ENCODE results near the gene ARG2.
A peak's percentile ranks its signal among the peaks of the same experiment; 100 is the strongest.

ARG2 gene

DNA sequence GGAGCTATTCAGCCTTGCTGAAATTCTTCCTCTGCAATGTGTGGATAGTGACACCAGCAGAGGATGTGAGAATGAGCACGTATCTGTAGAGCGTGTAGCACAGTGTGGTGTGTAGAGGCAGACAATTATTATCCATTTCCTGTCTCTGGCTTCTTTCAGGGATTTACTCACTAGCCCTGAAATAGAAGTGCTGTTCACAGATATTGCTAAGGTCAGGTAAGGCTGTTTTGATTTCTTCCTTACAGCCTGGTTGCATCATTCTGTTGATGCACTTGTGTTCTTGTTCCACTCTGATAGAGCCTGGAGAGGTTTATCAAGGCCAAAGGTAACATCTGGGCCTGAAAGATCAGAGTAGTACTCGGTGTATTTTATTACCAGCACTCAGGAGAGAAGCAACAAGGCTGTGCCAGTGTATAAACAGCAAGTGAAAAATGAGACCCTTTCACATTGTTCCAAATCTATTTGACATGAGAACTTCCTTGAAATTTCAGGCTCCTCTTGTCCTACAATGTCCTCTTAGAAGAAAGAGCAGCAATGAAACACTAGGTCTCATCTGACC is 16.7 kb downstream of the ARG2 start:
- DNase-seq (ENCODE audit: low read depth, low spot score), result no peak

DNA sequence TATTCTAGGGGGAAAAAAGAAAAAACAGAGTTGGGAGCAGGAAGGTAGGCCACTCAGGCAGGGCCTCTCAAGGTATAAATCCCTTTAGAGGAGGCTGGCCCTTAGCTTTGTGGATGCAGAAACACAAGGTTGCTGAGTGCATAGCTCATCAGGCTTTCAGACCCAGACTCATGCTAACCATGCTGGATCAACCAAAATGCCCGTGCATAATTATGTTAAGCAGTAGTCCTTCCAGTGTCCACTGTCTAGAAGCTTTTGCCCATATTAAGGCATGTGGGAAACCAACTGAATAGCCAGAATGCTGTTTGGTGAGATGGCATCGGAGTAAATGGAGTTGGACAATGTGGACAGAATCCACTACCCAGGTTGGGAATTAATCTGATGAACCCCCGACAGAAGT is 18.9 kb downstream of the ARG2 start:
- no peak for DNase-seq (ENCODE audit: low read depth, low spot score)

DNA sequence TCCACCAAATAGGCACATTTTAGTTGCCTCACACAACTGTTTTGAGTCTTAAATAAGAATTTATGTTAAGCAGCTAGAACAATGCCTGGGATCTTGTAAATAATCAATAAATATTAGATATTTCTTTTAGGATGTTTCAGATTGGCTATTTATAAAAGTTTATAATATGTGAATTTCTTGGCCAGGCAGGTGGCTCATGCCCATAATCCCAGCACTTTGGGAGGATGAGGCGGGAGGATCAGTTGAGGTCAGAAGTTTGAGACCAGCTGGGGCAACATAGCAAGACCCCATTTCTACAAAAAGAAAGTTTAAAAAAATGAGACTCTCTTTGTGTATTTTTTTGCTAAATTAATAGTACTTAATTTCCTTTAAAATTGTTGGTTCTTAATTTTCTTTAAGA is 21.8 kb downstream of the ARG2 start:
- no peak for DNase-seq (ENCODE audit: low read depth, low spot score)

DNA sequence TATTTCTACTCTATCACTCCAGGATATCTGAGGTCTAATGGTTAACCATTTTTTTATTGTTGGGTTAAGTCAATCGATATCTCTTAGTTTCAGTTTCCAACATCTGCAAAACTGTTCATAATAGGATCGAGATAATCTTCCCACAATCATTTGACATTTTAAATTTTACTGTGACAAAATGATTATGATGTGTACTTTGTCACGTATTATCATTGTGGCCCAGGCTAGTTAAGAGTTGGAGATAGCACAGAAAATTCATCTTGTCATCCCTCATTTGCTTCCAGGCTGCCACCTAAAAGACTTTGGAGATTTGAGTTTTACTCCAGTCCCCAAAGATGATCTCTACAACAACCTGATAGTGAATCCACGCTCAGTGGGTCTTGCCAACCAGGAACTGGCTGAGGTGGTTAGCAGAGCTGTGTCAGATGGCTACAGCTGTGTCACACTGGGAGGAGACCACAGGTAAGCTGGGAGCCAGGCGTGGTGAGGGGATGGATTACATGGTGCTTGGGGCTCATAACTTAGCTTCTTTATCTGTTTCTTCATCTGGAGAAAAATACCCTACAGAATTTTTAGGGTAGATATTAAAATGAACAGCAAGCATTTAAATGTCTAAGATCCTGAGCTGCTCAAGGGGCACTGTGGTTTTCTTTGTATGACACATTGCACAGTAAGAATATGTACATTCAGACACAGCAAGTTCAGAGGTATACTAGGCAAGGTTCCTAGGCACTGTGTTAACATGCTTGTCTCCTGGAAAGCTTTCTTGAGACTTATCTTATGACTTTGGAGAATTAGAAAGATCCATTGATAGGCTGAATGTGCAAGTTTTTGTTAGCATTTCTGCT is 22.4 kb downstream of the ARG2 start:
- DNase-seq (ENCODE audit: low read depth, low spot score), result no peak

DNA sequence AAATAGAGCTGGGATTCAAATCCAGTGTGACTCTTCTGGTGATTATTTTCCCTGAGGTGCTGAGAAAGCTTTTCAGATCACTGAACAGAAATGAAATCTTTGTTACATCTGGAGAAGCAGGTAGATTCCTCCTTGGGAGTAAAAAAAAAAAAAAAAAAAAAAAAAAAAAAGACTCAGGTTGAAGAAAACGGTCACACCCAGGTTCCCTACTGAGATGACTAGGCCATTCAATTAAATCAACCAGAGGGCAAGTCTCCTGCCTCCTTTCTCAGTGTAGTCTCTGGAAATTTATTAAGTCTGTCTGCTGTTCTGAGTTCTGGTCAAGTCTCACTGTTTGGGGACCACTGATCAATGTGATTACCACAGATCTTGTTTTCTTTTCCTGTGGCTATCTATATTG is 24.0 kb downstream of the ARG2 start:
- no peak for DNase-seq (ENCODE audit: low read depth, low spot score)

DNA sequence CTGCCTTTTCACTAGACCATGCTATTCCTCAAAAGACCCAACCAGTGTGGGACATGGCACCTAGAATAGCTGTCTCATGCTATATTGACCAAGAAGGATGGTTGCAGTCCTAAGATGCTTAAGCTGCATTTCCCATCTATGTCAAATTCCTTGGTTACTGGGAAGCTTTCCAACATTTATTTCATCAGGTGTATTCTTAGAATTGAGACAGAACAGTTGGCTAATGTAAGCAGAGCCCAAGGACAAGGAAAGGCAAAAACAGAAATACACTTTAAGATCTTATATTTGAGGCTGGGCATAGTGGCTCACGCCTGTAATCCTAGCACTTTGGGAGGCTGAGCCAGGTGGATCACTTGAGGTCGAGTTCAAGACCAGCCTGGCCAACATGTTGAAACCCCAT is 24.7 kb downstream of the ARG2 start:
- DNase-seq (ENCODE audit: low read depth, low spot score), result no peak

DNA sequence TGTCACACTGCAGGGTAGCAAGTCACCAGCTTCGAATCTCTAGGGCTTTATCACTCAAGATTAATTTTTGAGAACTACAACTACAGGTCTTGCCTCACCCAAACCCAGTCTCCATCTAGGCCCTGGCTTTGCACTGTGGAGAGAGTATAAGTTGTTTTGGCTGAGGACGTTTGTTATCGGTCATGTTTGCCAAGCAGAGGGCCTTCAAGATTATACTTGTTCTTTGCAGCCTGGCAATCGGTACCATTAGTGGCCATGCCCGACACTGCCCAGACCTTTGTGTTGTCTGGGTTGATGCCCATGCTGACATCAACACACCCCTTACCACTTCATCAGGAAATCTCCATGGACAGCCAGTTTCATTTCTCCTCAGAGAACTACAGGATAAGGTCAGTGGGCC is 25.7 kb downstream of the ARG2 start:
- DNase-seq (ENCODE audit: low read depth, low spot score), result no peak

DNA sequence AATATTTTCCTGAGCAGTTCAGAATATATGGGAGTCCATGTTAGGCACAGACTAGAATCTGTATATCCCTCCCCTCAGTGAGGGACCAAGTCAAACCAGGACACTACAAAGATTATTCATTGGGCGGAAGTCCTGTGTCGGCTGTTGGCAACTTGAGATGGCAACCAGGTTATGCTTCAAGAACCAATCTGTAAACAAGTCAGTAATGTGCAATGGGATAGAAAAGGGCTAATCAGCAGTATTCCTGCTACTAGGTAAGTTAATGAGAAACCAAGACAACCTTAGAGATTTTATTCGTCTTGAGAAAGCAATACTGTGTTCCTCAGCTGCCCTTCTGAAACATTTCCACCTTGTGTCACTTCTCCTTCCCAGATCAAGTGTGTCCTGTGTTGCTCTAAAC is 26.4 kb downstream of the ARG2 start:
- no peak for DNase-seq (ENCODE audit: low read depth, low spot score)

DNA sequence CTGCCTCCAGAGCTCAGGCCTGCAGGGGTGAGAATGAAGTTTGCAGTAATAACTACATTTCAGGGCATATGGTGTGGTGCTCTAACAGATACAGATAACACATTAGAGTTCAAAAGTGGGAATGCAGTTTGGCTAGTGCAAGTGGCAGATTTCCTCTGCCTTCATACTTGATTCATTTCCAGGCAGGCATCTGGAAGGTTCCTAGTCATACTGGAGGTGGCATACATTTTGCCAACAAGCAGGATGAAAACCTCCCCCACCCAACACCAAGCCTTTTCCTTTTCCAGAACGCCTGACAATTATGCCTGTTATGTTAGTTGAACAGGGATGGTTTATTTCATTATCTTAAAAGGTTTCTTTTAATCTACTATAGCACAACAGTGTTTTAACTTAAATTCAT is 30.4 kb downstream of the ARG2 start:
- DNase-seq (ENCODE audit: low read depth, low spot score), result no peak

DNA sequence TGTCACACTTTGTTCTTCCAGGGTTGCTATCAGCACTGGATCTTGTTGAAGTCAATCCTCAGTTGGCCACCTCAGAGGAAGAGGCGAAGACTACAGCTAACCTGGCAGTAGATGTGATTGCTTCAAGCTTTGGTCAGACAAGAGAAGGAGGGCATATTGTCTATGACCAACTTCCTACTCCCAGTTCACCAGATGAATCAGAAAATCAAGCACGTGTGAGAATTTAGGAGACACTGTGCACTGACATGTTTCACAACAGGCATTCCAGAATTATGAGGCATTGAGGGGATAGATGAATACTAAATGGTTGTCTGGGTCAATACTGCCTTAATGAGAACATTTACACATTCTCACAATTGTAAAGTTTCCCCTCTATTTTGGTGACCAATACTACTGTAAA is 31.0 kb downstream of the ARG2 start:
- DNase-seq (ENCODE audit: low read depth, low spot score), result no peak

DNA sequence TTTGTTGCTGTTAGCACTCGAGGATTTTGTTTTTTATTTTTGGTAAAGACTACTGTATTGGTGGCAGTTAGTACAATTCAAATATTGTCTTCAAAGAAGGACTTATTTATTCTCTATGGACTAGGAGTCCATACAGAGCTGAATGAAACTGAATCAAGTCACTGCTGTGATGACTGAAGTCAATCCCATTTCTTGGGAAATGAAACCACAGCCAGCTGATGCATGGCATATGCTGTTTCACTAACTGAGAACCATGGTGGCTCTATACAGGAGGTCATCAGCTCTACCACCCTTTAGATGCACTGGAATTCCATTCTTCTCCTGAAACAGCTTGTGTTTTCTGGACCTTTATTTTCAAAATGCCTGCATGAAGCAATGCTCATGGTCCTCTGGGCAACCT is 32.5 kb downstream of the ARG2 start:
- DNase-seq (ENCODE audit: low read depth, low spot score), result no peak

DNA sequence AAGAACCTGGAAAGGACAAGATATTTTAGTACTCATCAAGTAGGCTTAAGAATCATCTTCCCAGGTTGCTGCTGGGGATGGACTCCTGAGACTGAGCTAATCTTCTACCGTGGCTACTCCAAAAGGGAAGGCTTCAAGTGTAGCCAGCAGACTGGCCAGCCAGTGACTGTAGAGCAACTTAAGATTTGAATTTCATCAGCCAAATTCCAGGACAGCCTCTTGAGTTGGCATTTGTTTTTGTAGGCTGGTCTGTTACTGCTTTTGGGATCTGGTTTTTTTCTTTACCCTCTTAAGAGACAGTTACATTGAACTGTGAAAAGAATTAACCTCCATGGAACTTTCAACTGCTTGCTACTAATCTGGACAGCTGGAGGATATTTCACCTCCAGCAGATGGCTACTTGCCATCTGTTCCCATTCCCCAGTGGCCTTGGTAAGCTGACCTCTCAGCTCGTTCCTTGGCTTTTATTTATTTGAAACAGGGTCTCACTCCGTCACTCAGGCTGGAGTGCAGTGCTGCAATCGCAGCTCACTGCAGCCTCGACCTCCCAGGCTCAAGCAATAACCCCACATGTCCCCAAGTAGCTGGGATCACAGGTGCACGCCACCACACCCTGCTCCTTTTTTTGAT is 34.0 kb downstream of the ARG2 start:
- DNase-seq (ENCODE audit: low read depth, low spot score), result no peak

DNA sequence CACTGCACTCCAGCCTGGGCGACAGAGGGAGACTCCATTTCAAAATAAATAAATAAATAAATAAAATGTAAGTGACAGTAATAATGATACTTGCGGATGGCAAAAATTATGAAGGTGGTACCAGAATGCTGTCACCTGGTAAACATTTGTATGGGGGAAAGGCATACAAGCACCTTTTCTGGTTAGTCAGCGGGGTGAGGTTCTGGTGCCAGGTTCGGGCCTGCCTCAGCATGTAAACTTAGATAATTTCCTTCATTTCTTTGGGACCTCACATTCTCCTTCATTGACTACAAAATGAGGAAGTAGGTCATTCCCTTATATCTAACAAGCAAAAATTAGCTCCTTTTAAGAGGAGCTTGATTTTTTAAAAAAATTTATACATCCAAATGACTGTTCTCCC is 43.9 kb downstream of the ARG2 start:
- no peak for DNase-seq (ENCODE audit: low read depth, low spot score)

DNA sequence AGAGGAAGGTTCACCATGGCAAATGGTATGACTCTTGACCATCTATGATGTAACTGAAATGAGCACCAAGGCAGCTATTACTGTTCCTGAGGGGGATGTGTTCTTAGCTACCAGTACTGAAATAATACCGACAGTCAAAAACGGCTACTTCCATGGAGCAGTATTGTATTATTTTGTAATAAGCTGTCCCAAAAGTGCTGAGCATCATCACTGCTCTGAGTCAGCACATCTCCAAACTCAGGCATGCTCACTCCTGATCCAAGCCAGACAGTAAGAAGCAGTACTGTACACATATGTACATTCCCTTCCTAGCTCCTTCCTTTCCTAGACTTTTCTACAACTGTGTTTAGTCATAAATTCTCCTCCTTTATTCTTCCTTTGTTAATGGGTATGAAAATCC is 46.1 kb downstream of the ARG2 start:
- no peak for DNase-seq (ENCODE audit: low read depth, low spot score)

DNA sequence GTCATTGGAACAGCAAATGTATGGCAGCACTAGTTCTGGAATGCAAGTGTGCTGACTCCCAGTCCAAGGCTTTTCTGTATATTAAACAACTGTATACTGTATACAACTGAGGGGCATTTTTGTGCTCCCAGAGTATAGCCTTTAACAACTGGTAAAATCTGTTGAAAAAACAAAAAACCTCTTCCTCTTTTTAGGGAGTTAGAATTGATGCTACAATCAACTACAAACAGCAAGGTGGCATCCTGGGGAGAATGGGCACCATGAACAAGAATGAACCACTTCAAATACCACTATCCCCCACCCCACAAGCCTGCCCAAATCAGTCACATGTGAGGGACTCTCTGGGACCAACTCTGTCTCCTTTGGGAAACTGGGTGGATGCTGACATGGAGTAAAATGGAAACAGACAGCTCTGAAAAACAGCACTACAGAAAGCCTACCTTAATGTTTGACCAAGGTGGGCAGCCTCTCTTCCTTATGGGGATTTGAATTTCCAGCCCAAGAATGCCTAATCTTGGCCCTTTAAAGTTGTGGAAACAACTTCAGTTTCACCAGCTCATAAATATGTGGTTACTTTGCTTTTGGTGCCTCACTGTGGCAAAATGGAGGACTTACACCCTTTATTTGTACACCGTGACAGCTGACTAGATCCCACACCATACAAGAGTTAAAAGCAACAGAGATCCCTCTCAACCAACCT is 47.2 kb downstream of the ARG2 start:
- no peak for DNase-seq (ENCODE audit: low read depth, low spot score)

DNA sequence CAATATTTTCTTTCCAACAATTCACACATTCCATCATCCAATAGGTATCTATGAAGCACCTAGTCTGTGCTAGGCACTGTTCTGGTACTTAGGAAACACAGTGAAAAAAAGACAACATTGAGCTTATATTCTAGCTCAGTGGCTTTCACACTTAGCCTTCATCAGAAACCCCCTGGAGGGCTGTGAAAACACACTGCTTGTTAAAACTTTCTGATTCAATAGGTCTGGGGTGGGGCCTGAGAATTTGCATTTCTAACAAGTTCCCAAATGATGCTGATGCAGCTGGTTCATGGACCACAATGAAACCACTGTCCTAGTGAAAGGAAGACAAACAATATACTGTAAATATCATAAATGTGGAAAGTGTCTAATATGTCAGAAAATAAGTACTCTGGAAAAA is 48.8 kb downstream of the ARG2 start:
- DNase-seq (ENCODE audit: low read depth, low spot score), result no peak

DNA sequence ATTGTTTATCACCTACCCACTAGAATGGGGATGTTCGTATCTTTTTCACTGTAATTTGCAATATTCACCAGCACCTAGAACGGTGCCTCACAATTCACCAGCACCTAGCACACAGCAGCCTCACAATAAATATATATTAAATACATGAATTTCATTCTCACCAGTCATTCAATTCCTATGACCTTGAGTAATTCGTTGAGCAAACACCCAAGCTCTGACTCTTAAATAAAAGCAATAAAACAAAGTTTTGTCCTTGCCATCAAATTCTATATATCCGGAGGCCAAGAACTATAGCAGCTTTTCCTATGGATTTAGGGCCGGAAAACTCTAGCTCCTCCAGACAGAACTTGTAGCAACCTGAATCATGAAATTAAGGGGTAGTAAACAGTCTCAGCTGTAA is 53.7 kb downstream of the ARG2 start:
- no peak for DNase-seq (ENCODE audit: low read depth, low spot score)

DNA sequence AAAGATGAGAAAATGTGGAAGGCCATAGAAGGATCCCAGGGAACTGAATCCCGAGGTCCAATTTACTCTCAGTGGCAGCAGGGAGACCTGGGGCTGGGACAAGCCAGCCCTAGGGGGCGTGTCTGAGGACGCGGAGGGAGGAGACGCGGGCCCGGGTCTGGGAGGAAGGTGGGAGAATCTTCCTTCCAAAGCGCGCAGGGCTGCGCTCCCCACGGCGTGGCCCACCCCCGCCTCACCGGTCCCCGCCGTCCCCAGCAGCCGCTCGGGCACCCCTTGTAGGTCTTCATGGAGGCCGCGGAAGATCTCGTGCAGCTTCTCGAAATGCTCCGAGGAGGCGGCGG is 54.4 kb downstream of the ARG2 start:
- peak; percentile 3 for DNase-seq (ENCODE audit: low read depth, low spot score)

DNA sequence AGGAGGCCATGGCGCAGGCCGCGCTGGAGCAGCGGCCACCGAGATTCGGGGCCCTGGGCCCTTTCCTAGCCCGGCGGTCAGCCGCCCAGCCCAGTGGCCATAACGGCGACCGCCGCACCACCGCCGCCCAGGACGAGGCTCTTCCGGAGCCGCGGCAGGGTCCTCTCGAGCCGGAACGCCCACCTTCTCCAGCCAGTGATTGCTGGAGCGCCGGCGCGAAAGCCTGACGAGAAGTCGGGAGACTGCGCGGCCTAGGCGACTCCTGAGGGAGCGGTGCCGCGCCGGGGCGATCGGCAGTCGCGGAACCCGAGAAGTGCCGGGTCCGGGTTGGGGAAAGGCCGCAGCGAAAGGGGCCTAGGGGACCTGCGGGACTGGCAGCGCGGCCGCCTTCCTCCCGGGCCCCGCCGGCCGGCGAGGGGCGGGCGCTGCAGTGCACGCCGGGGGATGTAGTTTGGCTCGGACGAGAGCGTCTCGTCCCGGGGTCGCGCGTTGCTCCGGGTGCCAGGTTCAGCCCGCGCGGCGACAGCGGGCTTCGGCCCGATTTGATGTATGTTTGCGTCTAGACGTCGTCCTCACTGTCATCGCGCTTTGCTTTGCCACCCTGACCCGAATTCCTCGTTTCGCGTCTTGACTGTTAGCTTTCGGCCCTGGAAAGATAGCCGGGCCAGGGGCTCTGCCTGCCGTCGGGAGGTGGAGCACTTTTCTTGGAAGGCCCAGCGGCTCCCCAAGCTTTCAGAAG is 54.9 kb downstream of the ARG2 start, which contains the start of gene VTI1B:
Gene VTI1B (minus strand): TSS at position 153 of the 739 bp plus-strand sequence. CDS start 143 bp downstream, at position 10.
- DNase-seq (ENCODE audit: low read depth, low spot score), result peak; percentile 47

DNA sequence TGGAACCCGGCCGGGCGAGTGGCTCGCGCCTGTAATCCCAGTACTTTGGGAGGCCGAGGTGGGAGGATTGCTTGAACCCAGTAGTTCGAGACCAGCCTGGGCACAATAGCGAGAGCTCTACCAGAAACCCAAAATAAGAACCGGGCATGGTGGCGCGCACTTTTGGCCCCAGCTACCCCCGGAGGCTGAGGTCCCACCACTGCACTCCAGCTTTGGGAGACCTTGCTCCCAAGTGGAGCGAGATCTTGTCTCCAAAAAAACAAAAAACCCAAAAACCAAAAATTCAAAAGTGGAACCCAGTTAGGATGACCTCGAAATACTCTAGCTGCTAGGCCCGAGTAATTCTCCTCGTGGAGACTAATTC is 55.5 kb downstream of the ARG2 start:
- DNase-seq (ENCODE audit: low read depth, low spot score), result no peak

DNA sequence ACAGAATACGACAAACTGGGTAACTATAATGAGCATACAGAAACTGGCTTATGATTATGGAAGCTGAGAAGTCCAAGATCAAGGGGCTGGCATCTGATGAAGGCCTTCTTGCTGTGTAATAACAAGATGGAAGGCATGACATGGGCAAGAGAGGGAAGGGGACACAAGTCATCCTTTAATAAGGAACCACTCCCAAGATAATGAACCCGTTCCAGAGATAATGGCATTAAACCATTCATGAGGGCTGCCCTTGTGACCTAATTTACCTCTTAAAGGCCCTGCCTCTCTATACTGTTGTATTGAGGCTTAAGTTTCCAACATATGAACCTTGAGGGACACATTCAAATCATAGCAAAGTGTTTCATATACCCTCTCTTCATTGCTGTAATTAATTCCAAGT is 59.3 kb downstream of the ARG2 start:
- DNase-seq (ENCODE audit: low read depth, low spot score), result no peak

DNA sequence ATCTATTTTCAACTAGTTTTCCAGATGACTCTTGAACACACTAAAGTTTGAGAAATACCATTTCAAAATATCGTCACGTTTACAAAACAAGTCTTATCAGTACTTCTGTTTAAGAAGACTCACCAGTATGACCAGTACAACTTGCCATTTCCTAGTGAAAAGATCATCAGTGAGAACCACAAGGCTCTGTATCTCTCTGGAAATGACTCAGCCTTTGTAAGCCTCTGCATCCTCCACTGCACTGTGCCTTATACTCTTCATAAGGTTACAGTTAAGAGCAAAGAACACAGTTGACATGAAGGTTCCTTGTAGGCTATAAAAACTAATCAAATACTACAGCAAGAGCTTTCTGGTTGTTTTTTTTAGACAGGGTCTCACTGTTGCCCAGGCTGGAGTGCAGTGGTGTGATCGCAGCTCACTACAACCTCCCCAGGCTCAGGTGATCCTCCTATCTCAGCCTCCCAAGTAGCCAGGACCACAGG is 60.4 kb downstream of the ARG2 start:
- no peak for DNase-seq (ENCODE audit: low read depth, low spot score)

Data from activated naive CD8-positive, alpha-beta T cell treated with anti-CD3 and anti-CD28 coated beads, Interleukin-2, amount 50 U/mL, for 16 hours (primary cell).